ENCODE results near the gene PIK3R5.

DNA sequence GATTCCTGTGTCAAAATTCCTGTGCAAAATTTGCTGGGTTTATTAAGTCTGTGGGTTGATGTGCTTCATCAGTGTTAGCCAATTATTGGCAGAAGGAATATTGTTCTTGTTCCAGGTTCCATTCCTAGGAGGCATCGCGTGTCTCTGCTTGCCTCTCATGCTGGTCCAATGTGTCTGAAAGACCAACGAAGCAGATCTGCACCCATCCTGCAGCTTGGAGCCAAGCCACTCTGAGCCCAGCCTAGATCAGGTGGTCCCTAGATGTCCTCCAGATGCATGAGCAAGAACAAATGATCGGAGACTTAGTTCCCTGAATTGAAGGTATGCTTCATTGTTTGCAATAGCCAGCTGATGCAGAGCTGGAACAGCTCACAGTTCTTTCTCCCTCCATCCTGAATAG is 87.5 kb downstream of the PIK3R5 start:
- TF ChIP-seq, protein P1, sequence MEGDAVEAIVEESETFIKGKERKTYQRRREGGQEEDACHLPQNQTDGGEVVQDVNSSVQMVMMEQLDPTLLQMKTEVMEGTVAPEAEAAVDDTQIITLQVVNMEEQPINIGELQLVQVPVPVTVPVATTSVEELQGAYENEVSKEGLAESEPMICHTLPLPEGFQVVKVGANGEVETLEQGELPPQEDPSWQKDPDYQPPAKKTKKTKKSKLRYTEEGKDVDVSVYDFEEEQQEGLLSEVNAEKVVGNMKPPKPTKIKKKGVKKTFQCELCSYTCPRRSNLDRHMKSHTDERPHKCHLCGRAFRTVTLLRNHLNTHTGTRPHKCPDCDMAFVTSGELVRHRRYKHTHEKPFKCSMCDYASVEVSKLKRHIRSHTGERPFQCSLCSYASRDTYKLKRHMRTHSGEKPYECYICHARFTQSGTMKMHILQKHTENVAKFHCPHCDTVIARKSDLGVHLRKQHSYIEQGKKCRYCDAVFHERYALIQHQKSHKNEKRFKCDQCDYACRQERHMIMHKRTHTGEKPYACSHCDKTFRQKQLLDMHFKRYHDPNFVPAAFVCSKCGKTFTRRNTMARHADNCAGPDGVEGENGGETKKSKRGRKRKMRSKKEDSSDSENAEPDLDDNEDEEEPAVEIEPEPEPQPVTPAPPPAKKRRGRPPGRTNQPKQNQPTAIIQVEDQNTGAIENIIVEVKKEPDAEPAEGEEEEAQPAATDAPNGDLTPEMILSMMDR (conservative IDR thresholded peaks at IDR 0.05; ENCODE audit: low read length) = no peak
- no peak for TF ChIP-seq EZH2phosphoT487 (IDR thresholded peaks at IDR 0.05; ENCODE audit: borderline replicate concordance, low read depth, low read length)

Measured in OCI-LY7 (cell line).